AG09309 (cell line): ENCODE results near the gene CACNA1E.

Source experiments
- DNase-seq: peaks from one replicate; pipeline ENCODE4 v3.0.0-alpha.2; 2010; ENCODE audit warnings: low read depth
- H3K4me3 ChIP-seq: 2 replicates; pipeline ENCODE4 v1.5.1; 2011; ENCODE audit warnings: mild to moderate bottlenecking, low read depth, low read length, moderate library complexity; ENCODE audit not compliant: control insufficient read depth
- CTCF ChIP-seq: IDR thresholded peaks from 2 replicates; pipeline ENCODE4 v1.5.1; 2011; ENCODE audit warnings: mild to moderate bottlenecking, low read depth, low read length, inconsistent platforms; ENCODE audit not compliant: insufficient read depth, control insufficient read depth; ENCODE audit errors: missing control alignments

Gene CACNA1E

DNA sequence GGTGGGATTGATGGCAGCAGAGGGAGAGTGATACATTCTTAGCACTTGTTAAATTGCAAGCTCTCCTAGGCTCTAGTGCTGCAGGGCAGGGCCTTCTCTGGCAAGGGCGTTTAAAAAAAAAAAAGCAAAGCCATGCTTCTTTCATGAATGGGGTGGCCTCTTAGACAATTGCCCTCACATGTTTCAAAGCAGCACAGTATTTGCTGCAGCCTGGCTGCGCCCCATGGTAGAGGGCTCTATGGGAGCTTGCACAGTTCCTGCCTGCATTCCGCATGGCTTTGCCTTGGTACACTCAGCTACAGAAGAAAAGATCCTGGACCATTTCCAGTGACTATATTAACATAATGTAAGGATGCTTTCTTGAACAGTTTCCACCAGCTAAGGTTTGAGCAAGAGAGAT is 311.0 kb downstream of the CACNA1E start:
- TF ChIP-seq CTCF = no peak
- no peak for DNase-seq
- H3K4me3 ChIP-seq = no peak overlapping the region

- no peak overlapping the region for H3K4me3 ChIP-seq
- TF ChIP-seq CTCF = no peak
- DNase-seq = no peak
Observed at GRCh38 chr1:181798191-181798926, 315.0 kb downstream of the CACNA1E start.

GRCh38 chr1:181801617-181802016 is 318.3 kb downstream of the CACNA1E start:
- no peak for TF ChIP-seq CTCF
- no peak overlapping the region for H3K4me3 ChIP-seq
- DNase-seq = no peak

DNA sequence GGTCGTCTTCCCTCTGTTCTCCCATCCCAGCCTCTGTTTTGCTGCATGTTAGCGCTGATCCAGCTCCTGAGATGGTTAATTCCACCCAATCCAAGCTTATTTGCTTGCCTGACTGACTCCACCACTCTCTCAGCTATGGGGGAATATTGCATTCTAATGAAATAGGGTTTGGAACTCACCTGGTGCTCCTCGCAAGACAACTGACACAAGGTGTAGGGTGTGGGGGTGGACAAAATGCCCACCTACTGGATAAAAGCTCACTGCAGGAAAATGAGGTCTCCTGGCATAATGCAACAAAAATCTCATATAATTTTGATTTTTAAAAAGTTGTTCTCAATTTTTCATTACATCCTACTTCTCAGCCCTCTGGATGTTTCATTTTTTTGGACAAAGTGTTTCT is 319.1 kb downstream of the CACNA1E start:
- no peak overlapping the region for H3K4me3 ChIP-seq
- TF ChIP-seq CTCF = no peak
- DNase-seq = no peak

- no peak overlapping the region for H3K4me3 ChIP-seq
- TF ChIP-seq CTCF = no peak
- no peak for DNase-seq
Observed at GRCh38 chr1:181803421-181803820, 320.1 kb downstream of the CACNA1E start.

- DNase-seq = no peak
- H3K4me3 ChIP-seq = no peak overlapping the region
- TF ChIP-seq CTCF = no peak
Observed at GRCh38 chr1:181804989-181805388, 321.7 kb downstream of the CACNA1E start.
